ENCODE measurements around the gene MPHOSPH6. TPM values are rescaled to one million over a fixed set of nuclear protein-coding genes. Genes with fewer than 3 reads are reported as not detected.

The MPHOSPH6 gene
- total RNA-seq, 1 donor from 2014 or later = 28.4 TPM

GRCh38 chr16:82136956-82137821, 32.8 kb downstream of the MPHOSPH6 start:
- no peaks in the 10 kb centered on the region for H3K9me3 Mint-ChIP-seq
- no peak overlapping the region for H3K4me3 Mint-ChIP-seq
- peaks cover 7% of the 10 kb centered on the region for H3K36me3 Mint-ChIP-seq
- no peak for DNase-seq (ENCODE audit: extremely low spot score, unreplicated experiment)
- H3K27me3 Mint-ChIP-seq = no peaks in the 10 kb centered on the region
- no peaks in the 10 kb centered on the region for H3K4me1 Mint-ChIP-seq (ENCODE audit: unreplicated experiment)
- no peak overlapping the region for H3K27ac Mint-ChIP-seq
- TF ChIP-seq CTCF (conservative IDR thresholded peaks at IDR 0.05) = no peak

GRCh38 chr16:82135844-82136243, 34.2 kb downstream of the MPHOSPH6 start:
- H3K4me3 Mint-ChIP-seq = no peak overlapping the region
- no peaks in the 10 kb centered on the region for H3K4me1 Mint-ChIP-seq (ENCODE audit: unreplicated experiment)
- no peak for TF ChIP-seq CTCF (conservative IDR thresholded peaks at IDR 0.05)
- no peaks in the 10 kb centered on the region for H3K9me3 Mint-ChIP-seq
- DNase-seq (ENCODE audit: extremely low spot score, unreplicated experiment) = no peak
- H3K27ac Mint-ChIP-seq = no peak overlapping the region
- H3K36me3 Mint-ChIP-seq = peaks cover 7% of the 10 kb centered on the region
- no peaks in the 10 kb centered on the region for H3K27me3 Mint-ChIP-seq

GRCh38 chr16:82134846-82135245, 35.2 kb downstream of the MPHOSPH6 start:
- Mint-ChIP-seq H3K36me3 (peaks cover 7% of the 10 kb centered on the region), H3K27me3 (no peaks in the 10 kb centered on the region), H3K4me3 (no peak overlapping the region), H3K4me1 (ENCODE audit: unreplicated experiment) (no peaks in the 10 kb centered on the region), H3K27ac (no peak overlapping the region), H3K9me3 (no peaks in the 10 kb centered on the region)
- no peak for DNase-seq (ENCODE audit: extremely low spot score, unreplicated experiment)
- no peak for TF ChIP-seq CTCF (conservative IDR thresholded peaks at IDR 0.05)

GRCh38 chr16:82133798-82134197, 36.2 kb downstream of the MPHOSPH6 start:
- Mint-ChIP-seq H3K36me3 (peaks cover 3% of the 10 kb centered on the region), H3K27ac (no peak overlapping the region), H3K9me3 (no peaks in the 10 kb centered on the region), H3K27me3 (no peaks in the 10 kb centered on the region), H3K4me3 (no peak overlapping the region), H3K4me1 (ENCODE audit: unreplicated experiment) (no peaks in the 10 kb centered on the region)
- no peak for DNase-seq (ENCODE audit: extremely low spot score, unreplicated experiment)
- TF ChIP-seq CTCF (conservative IDR thresholded peaks at IDR 0.05) = no peak

GRCh38 chr16:82129881-82130280, 40.1 kb downstream of the MPHOSPH6 start:
- no peak for DNase-seq (ENCODE audit: extremely low spot score, unreplicated experiment)
- H3K27me3 Mint-ChIP-seq = no peaks in the 10 kb centered on the region
- H3K27ac Mint-ChIP-seq = no peak overlapping the region
- no peaks in the 10 kb centered on the region for H3K36me3 Mint-ChIP-seq
- no peaks in the 10 kb centered on the region for H3K4me1 Mint-ChIP-seq (ENCODE audit: unreplicated experiment)
- H3K9me3 Mint-ChIP-seq = no peaks in the 10 kb centered on the region
- TF ChIP-seq CTCF (conservative IDR thresholded peaks at IDR 0.05) = no peak
- no peak overlapping the region for H3K4me3 Mint-ChIP-seq
